Peyer's patch (tissue), 4 donors: ENCODE data around the gene DAPK3.

Experiments used
- POLR2A ChIP-seq, 2 donors: fragments of 450-650 bp; IDR thresholded peaks; one replicate each; pipeline ENCODE4 v1.5.1; 2017; ENCODE audit warnings: antibody characterized with exemption in 2 of 2, mild to moderate bottlenecking in 2 of 2, moderate library complexity in 2 of 2
- TF ChIP-seq, protein P1 (sequence below), 6 experiments: fragments of 450-650 bp in 4 of 6; fragments of 200-600 bp in 2 of 6; sonication (generic) in 1 of 6; IDR thresholded peaks; one replicate each; pipeline ENCODE4 v1.5.1; 2017 to 2019; ENCODE audit warnings: antibody characterized with exemption in 6 of 6, mild to moderate bottlenecking in 3 of 6, moderate library complexity in 1 of 6

DNA sequence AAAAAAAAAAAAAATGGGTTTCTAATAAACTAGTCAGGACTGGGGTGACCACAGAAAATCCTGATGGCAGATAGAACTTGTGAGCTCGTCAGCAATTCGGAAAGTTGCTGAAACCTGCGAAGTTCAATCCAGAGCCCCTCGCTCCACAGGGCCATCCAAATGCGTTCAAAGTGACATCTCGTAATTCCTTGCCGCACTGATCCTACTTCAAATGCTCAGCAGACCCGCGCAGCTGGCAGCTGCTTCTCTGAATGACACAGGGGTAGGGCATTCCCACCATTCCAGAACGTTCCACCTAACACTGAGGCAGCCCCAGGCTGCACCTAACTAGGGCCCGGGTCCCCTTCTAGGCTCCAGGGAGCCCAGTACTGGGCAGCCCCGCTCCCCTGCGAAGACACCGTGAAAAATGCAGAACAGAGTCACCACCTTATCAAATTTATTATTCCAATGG lies 4.8 kb upstream of the DAPK3 start:
- TF ChIP-seq POLR2A (IDR thresholded peaks at IDR 0.05), result no peak
- TF ChIP-seq, protein P1, sequence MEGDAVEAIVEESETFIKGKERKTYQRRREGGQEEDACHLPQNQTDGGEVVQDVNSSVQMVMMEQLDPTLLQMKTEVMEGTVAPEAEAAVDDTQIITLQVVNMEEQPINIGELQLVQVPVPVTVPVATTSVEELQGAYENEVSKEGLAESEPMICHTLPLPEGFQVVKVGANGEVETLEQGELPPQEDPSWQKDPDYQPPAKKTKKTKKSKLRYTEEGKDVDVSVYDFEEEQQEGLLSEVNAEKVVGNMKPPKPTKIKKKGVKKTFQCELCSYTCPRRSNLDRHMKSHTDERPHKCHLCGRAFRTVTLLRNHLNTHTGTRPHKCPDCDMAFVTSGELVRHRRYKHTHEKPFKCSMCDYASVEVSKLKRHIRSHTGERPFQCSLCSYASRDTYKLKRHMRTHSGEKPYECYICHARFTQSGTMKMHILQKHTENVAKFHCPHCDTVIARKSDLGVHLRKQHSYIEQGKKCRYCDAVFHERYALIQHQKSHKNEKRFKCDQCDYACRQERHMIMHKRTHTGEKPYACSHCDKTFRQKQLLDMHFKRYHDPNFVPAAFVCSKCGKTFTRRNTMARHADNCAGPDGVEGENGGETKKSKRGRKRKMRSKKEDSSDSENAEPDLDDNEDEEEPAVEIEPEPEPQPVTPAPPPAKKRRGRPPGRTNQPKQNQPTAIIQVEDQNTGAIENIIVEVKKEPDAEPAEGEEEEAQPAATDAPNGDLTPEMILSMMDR (IDR thresholded peaks at IDR 0.05), result no peak
